DOHH2 (cell line): ENCODE measurements around the gene NT5DC1.

Experiments
- EZH2phosphoT487 ChIP-seq: fragments of 200-600 bp; sonication (generic); IDR thresholded peaks from 2 replicates; pipeline ENCODE4 v1.6.1; 2017; ENCODE audit warnings: borderline replicate concordance, mild to moderate bottlenecking, antibody characterized with exemption, low read length, moderate library complexity, mixed read lengths
- TF ChIP-seq, protein P1 (sequence below): fragments of 200-600 bp; sonication (generic); IDR thresholded peaks from one replicate; pipeline ENCODE4 v1.5.1; 2014; ENCODE audit warnings: antibody characterized with exemption, mild to moderate bottlenecking, low read depth, low read length; ENCODE audit not compliant: poor library complexity, severe bottlenecking

DNA sequence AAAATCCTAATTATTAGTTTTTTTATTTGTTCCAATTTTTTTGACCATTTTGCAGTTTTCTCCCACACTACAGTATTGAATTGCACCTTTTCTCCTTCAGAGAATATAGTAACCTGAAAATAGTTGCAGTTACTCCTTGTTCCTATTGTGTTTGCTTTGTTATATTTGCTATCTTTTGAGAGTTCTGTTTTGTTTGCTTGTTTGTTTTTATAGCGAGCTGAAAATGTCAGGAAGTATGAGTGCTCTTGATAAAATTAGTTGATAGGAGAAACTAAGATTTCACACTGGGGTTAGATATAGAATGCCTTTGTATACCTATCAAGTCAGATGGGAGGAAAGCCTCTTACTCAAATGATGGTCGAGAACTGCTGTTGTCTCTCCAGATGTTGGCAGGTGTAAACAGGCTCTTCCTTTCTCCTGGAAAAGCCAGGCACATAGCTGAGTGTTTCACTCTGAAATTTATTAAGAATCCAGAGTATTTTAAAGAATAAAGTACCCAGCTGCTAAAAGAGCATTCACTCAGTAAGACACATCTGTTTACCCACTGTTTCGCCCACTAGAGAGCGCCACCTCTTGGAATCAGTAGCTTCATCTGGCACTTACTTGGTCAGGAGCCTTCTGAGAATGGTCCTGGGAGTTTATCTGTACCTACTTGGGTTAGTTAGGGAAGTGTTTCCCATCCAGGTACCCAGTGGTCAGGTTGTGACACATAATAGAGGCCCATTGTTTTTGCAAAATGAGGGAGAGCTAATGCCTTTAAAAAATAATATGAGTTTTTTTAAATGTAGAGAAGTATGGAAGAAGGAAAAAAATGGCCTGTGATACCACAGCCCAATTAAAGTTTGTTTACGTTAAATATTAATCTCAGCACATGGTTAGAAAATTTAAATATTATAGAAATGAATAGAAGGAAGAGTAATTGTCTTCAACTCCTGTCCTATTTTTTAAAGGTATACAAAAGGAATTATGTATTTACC is 11.2 kb downstream of the NT5DC1 start:
- TF ChIP-seq, protein P1, sequence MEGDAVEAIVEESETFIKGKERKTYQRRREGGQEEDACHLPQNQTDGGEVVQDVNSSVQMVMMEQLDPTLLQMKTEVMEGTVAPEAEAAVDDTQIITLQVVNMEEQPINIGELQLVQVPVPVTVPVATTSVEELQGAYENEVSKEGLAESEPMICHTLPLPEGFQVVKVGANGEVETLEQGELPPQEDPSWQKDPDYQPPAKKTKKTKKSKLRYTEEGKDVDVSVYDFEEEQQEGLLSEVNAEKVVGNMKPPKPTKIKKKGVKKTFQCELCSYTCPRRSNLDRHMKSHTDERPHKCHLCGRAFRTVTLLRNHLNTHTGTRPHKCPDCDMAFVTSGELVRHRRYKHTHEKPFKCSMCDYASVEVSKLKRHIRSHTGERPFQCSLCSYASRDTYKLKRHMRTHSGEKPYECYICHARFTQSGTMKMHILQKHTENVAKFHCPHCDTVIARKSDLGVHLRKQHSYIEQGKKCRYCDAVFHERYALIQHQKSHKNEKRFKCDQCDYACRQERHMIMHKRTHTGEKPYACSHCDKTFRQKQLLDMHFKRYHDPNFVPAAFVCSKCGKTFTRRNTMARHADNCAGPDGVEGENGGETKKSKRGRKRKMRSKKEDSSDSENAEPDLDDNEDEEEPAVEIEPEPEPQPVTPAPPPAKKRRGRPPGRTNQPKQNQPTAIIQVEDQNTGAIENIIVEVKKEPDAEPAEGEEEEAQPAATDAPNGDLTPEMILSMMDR = peak; percentile 68
- no peak for TF ChIP-seq EZH2phosphoT487
